ENCODE measurements around the gene TCEAL7. TPM values are rescaled to one million over a fixed set of nuclear protein-coding genes. Genes with fewer than 3 reads are reported as not detected.
"Not testable (repeated sequence)": the region's sequence is repeated elsewhere in the genome, so short reads cannot be mapped to it uniquely, and the experiment has no call there.

Gene TCEAL7
- total RNA-seq, 2 experiments from 2014 or later: not detected

DNA sequence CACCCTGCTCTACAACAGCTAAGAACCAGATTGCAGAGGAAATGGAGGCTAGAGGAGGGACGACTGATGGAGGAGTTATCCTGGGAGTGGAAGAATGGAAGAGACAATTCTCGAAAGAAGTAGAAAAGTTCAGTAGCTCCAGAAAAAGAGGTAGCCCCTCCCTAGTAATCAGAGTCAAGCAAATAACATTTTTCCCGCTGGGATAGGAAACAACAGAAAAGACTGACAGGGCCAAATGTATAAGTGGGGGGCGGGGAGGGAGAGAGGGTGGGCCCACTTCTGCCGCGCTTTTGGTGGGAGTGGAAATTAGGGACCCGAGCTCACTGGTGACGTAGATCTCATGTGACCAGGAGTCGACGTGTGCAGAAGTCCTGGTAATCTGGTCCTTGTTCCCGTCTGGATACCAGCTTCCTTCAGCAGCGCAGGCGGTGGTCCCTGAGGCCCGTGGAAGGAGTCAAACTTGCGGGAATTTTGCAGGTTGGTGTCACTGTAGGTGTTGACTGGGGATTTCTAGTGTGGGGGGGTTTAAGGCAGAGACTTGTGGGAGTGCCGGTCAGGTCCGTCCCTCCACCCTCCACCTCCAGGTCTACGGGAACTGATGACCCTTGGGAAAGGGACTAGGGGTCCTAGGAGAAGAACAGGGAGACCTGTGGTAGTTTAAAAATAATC, 26.2 kb downstream of the TCEAL7 start, which contains the start of gene TCEAL9:
TCEAL9 (plus strand) TSS at position 377 of the 669 bp plus-strand sequence. CDS start 1,179 bp downstream, outside the sequence.
- H3K4me1 Mint-ChIP-seq: peaks cover 2% of the 10 kb centered on the region
- peak within 1 kb of the TSS; percentile 75 for H3K4me3 Mint-ChIP-seq
- DNase-seq (no peak), ATAC-seq (no peak)
- CTCF ChIA-PET: interaction anchor here (2.0 kb wide), 1 partner anchor 108 kb away, joined by 6 read pairs; no protein-coding TSS in a partner anchor
- H3K27me3 Mint-ChIP-seq: no peaks in the 10 kb centered on the region
- peak within 1 kb of the TSS; percentile 36 for H3K27ac Mint-ChIP-seq
- no peaks in the 10 kb centered on the region for H3K9me3 Mint-ChIP-seq (ENCODE audit: low read depth)
- H3K36me3 Mint-ChIP-seq: no peaks in the 10 kb centered on the region

DNA sequence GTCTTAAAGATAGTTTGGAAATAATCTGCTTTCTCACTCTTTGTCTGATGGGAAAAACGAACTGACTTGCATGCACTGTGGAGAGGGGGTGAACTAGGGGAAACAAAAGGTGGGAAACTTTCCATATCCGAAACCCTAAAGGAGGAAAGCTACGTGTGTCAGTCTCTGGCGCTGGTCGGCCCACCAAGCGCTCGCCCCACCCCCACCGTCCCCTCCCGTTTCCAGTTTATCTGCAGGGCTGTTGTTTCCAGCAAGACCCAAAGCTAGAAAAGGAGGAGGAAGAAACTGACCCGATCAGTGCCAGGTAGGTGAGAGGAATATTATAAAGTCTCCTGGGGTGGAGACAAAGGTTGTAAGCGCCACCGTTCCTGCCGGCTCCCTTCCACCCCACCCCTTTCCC, 26.8 kb downstream of the TCEAL7 start:
- Mint-ChIP-seq H3K4me1 (peaks cover 2% of the 10 kb centered on the region), H3K27me3 (no peaks in the 10 kb centered on the region), H3K27ac (no peak overlapping the region), H3K36me3 (no peaks in the 10 kb centered on the region), H3K4me3 (peak overlapping the region; percentile 75), H3K9me3 (ENCODE audit: low read depth) (no peaks in the 10 kb centered on the region)
- ATAC-seq (no peak), DNase-seq (no peak)
- CTCF ChIA-PET: interaction anchor here (2.0 kb wide), 1 partner anchor 108 kb away, joined by 6 read pairs; no protein-coding TSS in a partner anchor

DNA sequence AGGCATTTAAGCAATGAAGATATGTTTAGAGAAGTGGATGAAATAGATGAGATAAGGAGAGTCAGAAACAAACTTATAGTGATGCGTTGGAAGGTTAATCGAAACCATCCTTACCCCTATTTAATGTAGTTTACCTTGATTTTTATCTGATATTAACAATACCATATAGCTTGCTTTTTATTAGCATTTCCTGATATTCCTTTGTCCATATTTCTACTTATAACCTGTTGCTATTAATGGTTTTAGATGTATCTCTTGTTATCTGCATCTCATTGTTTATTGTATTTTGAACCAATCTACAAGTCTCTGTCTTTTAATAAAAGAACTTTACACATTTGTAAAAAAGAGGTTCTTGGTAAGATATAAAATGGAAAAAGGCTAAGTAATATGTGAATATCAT, 27.8 kb downstream of the TCEAL7 start:
- no peak for DNase-seq
- no peaks in the 10 kb centered on the region for H3K36me3 Mint-ChIP-seq
- H3K4me3 Mint-ChIP-seq: no peak overlapping the region
- no peaks in the 10 kb centered on the region for H3K27me3 Mint-ChIP-seq
- H3K27ac Mint-ChIP-seq: no peak overlapping the region
- no peak for ATAC-seq
- H3K9me3 Mint-ChIP-seq (ENCODE audit: low read depth): no peaks in the 10 kb centered on the region
- H3K4me1 Mint-ChIP-seq: peaks cover 2% of the 10 kb centered on the region
- CTCF ChIA-PET: no interaction called here

DNA sequence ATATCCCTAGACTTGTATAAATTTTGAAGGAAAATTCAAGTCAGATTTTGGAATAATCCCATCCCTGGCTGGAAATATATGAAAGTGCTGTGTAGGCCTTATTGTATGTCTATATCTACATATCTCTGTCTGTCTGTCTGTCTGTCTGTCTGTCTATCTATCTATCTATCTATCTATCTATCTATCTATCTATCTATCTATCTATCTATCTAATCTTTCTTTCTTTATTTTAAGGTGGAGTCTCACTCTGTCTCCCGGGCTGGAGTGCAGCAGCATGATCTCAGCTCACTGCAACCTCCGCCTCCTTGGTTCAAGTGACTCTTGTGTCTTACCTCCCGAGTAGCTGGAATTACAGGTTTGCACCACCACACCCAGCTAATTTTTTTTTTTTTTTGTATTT, 29.6 kb downstream of the TCEAL7 start:
- ATAC-seq; H3K36me3 Mint-ChIP-seq; CTCF ChIA-PET; H3K9me3 Mint-ChIP-seq (ENCODE audit: low read depth); H3K4me1 Mint-ChIP-seq; DNase-seq; H3K27me3 Mint-ChIP-seq; H3K27ac Mint-ChIP-seq; H3K4me3 Mint-ChIP-seq: not testable (repeated sequence)

DNA sequence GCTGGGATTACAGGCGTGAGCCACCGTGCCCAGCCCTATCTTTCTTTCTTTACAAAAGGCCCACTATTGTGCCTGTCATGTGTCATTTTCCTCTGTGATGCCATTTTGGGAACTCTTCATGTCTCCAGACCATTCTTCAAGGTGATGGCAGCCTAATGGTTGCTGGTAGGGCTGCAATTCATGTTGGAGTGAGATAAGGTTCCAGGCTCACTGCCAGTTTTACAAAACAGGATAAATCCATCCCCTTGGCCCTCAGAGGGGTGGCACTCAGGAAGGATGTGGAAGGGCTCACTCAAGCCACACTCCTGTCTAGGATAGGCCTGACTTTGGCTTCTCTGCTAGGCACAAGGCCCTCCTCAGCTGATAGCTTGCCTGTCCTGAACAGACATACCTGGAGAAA, 30.1 kb downstream of the TCEAL7 start:
- no peak overlapping the region for H3K4me3 Mint-ChIP-seq
- H3K9me3 Mint-ChIP-seq (ENCODE audit: low read depth): no peaks in the 10 kb centered on the region
- no peak for DNase-seq
- CTCF ChIA-PET: no interaction called here
- no peak for ATAC-seq
- H3K27me3 Mint-ChIP-seq: no peaks in the 10 kb centered on the region
- H3K36me3 Mint-ChIP-seq: no peaks in the 10 kb centered on the region
- peaks cover 2% of the 10 kb centered on the region for H3K4me1 Mint-ChIP-seq
- H3K27ac Mint-ChIP-seq: no peak overlapping the region

DNA sequence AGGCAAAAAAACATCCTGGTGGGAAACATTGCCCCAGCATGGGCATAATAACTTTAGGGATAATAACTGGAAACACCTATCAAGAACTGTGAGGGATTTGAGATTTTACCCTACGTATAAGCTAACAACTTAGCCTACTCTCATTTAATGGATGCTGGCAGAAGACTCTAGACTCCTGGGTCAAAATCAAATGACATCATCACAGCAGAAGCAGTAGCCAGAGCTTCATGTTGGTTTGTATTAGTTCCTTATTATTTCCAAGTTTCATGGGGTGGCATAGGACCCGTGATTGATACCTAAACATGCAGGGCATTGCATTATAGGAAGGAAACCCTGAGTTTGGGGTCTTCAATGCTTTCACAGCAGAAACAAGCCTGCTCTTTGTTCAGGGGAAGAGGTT, 30.9 kb downstream of the TCEAL7 start:
- DNase-seq (no peak), ATAC-seq (no peak)
- no peaks in the 10 kb centered on the region for H3K36me3 Mint-ChIP-seq
- no peaks in the 10 kb centered on the region for H3K27me3 Mint-ChIP-seq
- no peak overlapping the region for H3K4me3 Mint-ChIP-seq
- no peak overlapping the region for H3K27ac Mint-ChIP-seq
- H3K9me3 Mint-ChIP-seq (ENCODE audit: low read depth): no peaks in the 10 kb centered on the region
- CTCF ChIA-PET: no interaction called here
- H3K4me1 Mint-ChIP-seq: peaks cover 2% of the 10 kb centered on the region

DNA sequence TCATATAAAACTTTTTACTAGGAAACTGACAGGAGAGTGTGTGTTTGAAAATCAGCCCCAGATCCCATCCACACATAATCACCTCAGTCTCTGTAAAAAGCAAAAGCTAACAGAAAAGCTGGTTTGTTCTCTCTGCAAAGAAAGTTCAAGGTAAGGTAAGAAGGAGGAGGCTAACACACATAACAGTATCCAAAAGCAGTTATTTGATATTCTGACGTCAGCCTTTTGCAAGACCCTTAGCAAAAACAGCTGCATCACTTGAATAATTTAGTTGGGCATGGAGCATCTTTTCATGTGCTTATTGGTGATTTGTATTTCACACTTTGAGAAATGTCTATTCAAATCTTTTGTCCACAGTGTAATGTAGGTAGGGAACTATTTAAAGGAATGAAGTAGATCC, 31.8 kb downstream of the TCEAL7 start:
- H3K4me3 Mint-ChIP-seq: no peak overlapping the region
- no peak overlapping the region for H3K27ac Mint-ChIP-seq
- H3K36me3 Mint-ChIP-seq: no peaks in the 10 kb centered on the region
- no peaks in the 10 kb centered on the region for H3K4me1 Mint-ChIP-seq
- H3K27me3 Mint-ChIP-seq: no peaks in the 10 kb centered on the region
- DNase-seq (no peak), ATAC-seq (no peak)
- H3K9me3 Mint-ChIP-seq (ENCODE audit: low read depth): no peaks in the 10 kb centered on the region
- CTCF ChIA-PET: no interaction called here

DNA sequence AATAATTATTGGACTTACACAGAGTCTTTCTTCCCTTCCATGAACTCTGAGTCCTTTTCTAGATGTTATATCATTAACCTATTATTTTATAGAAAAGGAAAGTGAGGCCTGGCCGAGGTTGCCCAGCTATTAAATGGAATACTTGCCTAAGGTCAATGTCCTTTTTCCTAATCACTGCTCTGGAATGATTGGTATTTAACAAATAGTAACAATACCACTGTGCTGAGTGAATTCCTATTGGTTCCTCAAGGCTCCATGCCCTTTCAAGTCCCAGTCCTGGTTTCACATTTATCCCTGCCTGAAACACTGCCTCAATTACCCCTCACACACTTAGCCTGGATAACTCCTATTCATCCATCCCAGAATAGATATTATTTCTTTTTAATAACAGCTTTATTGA, 32.4 kb downstream of the TCEAL7 start:
- DNase-seq (no peak), ATAC-seq (no peak)
- CTCF ChIA-PET: no interaction called here
- Mint-ChIP-seq H3K9me3 (ENCODE audit: low read depth) (no peaks in the 10 kb centered on the region), H3K27ac (no peak overlapping the region), H3K4me3 (no peak overlapping the region), H3K27me3 (no peaks in the 10 kb centered on the region), H3K36me3 (no peaks in the 10 kb centered on the region), H3K4me1 (no peaks in the 10 kb centered on the region)

DNA sequence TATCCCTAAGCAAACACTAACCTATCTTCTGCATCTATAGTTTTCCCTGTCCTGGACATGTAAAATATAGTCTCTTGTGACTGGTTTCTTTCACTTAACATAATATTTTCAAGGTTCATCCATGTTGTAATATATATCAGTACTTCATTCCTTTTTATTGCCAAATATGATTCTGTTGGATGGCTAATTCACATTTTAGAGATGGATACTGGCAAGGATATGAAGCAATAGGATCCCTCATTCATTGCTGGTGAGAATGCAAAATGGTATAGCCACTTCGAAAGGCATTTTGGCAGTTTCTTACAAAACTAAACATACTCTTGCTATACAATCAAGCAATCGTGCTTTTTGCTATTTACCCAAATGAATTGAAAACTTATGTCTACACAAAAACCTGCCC, 33.0 kb downstream of the TCEAL7 start:
- no peak for ATAC-seq
- Mint-ChIP-seq H3K36me3 (no peaks in the 10 kb centered on the region), H3K27ac (no peak overlapping the region)

DNA sequence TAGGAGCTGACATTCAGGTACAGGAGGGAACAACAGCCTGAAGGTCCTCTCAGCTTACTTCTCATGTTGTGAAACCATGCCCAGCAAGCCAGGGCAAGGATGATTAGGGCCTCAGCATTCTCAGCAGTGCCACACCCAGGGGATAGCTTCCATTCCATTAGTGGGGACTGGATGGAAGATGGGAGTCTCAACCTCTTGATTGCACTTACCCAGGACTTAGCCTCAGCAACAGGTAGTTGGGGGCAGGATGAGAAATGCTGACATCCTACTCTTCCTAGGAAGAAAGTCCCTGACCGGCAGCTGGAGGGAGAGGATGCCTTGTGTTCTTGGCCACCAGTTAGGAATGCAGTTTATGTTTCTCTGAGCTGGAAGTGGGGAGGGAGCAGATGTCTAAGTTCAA, 37.5 kb downstream of the TCEAL7 start:
- ATAC-seq: no peak
- Mint-ChIP-seq H3K4me3 (no peak overlapping the region), H3K9me3 (ENCODE audit: low read depth) (no peaks in the 10 kb centered on the region), H3K27ac (no peak overlapping the region), H3K27me3 (peaks cover 3% of the 10 kb centered on the region), H3K36me3 (no peaks in the 10 kb centered on the region), H3K4me1 (no peaks in the 10 kb centered on the region)
- CTCF ChIA-PET: no interaction called here
- DNase-seq: no peak

More for the DNA sequence above, 33.0 kb downstream of the TCEAL7 start:
- no peaks in the 10 kb centered on the region for H3K4me1 Mint-ChIP-seq
- CTCF ChIA-PET: no interaction called here
- H3K27me3 Mint-ChIP-seq: no peaks in the 10 kb centered on the region
- no peak overlapping the region for H3K4me3 Mint-ChIP-seq
- DNase-seq: no peak
- H3K9me3 Mint-ChIP-seq (ENCODE audit: low read depth): no peaks in the 10 kb centered on the region

DNA sequence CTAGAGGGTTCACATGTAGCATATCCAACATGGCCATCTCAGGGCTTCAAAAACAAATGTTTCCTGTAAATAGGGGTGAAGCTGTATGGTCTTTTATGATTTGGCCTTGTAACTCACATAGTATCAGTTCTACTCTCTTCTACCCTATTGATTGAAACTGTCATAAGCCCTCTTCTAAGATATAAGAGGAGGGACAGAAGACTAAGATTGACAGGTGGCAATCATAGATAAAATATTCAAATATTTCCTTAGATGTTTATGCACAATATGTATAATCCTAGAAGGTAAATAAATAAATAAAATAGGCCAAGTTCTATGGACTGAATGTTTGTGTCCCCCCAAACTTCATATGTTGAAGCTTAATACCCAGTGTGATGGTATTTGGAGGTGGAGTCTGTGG, 39.4 kb downstream of the TCEAL7 start:
- DNase-seq (no peak), ATAC-seq (no peak)
- CTCF ChIA-PET: no interaction called here
- Mint-ChIP-seq H3K27ac (no peak overlapping the region), H3K4me1 (no peaks in the 10 kb centered on the region), H3K36me3 (no peaks in the 10 kb centered on the region), H3K9me3 (ENCODE audit: low read depth) (no peaks in the 10 kb centered on the region), H3K4me3 (no peak overlapping the region), H3K27me3 (peaks cover 3% of the 10 kb centered on the region)

DNA sequence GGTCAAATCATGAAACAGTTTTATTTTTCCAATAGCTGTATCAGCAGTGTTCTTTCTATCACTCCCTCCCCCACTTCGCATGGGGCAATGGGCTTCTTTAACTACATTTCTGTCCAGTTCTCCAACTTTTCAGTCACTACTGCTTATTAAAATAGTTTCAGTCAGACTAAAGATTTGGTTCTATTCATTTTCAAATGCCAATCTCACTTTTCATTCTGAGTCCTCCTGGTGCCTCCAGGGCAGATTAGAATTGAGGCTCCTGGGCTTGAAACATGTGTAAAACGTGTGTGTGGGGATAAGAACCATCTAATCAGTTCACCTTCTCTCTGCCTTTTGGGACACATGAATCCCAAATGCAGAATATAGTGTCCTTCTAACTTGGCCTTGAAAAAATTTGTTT, 42.8 kb downstream of the TCEAL7 start:
- DNase-seq (no peak), ATAC-seq (no peak)
- no peaks in the 10 kb centered on the region for H3K36me3 Mint-ChIP-seq
- H3K9me3 Mint-ChIP-seq (ENCODE audit: low read depth): no peaks in the 10 kb centered on the region
- no peak overlapping the region for H3K27ac Mint-ChIP-seq
- peaks cover 3% of the 10 kb centered on the region for H3K4me1 Mint-ChIP-seq
- no peak overlapping the region for H3K4me3 Mint-ChIP-seq
- peaks cover 6% of the 10 kb centered on the region for H3K27me3 Mint-ChIP-seq
- CTCF ChIA-PET: no interaction called here

DNA sequence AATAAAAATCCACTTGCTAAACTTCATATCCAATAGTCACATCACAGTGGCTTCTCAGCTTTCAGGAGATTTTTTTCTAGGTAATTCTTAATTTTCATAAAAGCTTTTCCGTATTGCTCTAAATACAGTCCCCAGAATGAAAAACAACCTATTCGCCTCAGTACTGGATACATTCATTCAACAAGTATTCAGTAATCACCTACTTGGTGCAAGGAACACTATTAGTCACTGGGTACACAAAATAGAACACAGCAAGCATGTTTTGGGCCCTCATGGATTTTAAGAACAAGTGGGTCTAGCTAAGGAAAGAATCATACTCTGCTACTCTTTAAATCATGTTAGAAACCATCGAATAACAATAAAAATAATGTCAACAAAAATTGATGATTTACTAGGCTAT, 43.5 kb downstream of the TCEAL7 start:
- H3K4me3 Mint-ChIP-seq: no peak overlapping the region
- CTCF ChIA-PET: no interaction called here
- H3K4me1 Mint-ChIP-seq: peaks cover 3% of the 10 kb centered on the region
- DNase-seq (no peak), ATAC-seq (no peak)
- peaks cover 6% of the 10 kb centered on the region for H3K27me3 Mint-ChIP-seq
- H3K9me3 Mint-ChIP-seq (ENCODE audit: low read depth): no peaks in the 10 kb centered on the region
- no peaks in the 10 kb centered on the region for H3K36me3 Mint-ChIP-seq
- no peak overlapping the region for H3K27ac Mint-ChIP-seq

DNA sequence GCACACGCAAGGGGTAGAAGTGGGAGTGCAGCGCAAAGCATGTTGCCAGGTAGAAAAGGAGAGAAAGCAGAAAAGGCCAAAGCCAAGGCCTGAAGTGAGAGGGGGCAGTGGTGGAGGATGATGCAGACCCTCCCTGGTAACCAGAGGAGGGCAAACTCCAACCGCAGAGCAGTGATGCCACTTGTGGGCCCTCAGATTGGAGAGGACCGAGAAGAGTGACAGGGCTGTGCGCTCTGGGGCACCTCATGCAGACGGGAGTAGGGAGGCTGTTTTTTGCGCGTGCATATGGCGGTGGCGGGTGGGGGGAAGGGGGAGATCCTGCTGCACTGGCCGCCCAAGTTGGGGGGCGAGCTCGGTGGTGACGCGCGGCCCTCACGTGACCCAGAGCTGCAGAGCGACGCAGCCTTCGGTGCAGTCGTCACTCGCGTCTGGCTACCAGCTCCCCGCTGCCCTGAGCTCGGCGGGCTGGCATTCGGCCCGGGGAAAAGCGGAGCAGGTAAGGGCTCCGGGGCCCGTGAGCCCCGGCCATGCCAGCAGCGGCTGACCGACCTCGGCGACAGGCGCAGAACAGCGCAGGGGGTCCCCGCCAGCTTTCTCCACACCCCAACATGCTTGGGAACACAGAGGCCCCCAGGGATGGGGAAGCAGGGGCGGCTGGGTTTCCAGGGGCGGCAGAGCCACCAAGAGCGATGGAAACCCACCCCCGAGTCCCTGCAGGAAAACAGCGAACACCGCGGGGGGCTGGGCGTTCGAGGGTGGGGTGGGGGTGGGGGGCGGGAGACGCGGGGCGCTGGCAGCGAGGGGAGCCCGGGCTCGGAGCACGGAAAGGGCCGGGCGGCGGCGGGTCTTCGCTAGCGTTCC, 46.3 kb downstream of the TCEAL7 start, which contains the start of gene BEX3:
BEX3 (plus strand) TSS at position 421 of the 861 bp plus-strand sequence. CDS start 984 bp downstream, outside the sequence.
- peaks cover 3% of the 10 kb centered on the region for H3K4me1 Mint-ChIP-seq
- CTCF ChIA-PET: no interaction called here
- H3K27me3 Mint-ChIP-seq: peaks cover 4% of the 10 kb centered on the region
- ATAC-seq (peak; percentile 63), DNase-seq (peak; percentile 42)
- H3K9me3 Mint-ChIP-seq (ENCODE audit: low read depth): no peaks in the 10 kb centered on the region
- H3K27ac Mint-ChIP-seq: no peak within 1 kb of the TSS
- H3K36me3 Mint-ChIP-seq: no peaks in the 10 kb centered on the region
- H3K4me3 Mint-ChIP-seq: peak within 1 kb of the TSS; percentile 64
